SU-DHL-6 (cell line): ENCODE results near the gene TNPO2.

ENCODE experiments used
- H2AFZ ChIP-seq: fragments of 200-600 bp; sonication (generic); 2 replicates; pipeline ENCODE4 v1.6.1; 2014; ENCODE audit warnings: low read depth, mild to moderate bottlenecking, moderate library complexity, mixed read lengths, antibody characterized with exemption, low read length; ENCODE audit not compliant: severe bottlenecking
- H3F3A ChIP-seq: fragments of 200-600 bp; shearing (Covaris generic); 2 replicates; pipeline ENCODE4 v1.6.0; 2016; ENCODE audit warnings: antibody characterized with exemption, mild to moderate bottlenecking; ENCODE audit not compliant: insufficient read depth
- H3K27ac ChIP-seq: fragments of 200-600 bp; sonication (generic); 2 replicates; pipeline ENCODE4 v1.5.1; 2016; ENCODE audit warnings: low read depth, mild to moderate bottlenecking, low read length, moderate library complexity, mixed read lengths
- H3K27me3 ChIP-seq: fragments of 200-600 bp; sonication (generic), shearing (Covaris generic); 2 replicates; pipeline ENCODE4 v1.6.0; 2014; ENCODE audit warnings: mild to moderate bottlenecking, low read length
- H3K36me3 ChIP-seq: fragments of 200-600 bp; sonication (generic); 2 replicates; pipeline ENCODE4 v1.6.1; 2014; ENCODE audit warnings: mild to moderate bottlenecking, low read length, mixed read lengths
- H3K4me2 ChIP-seq: fragments of 300-600, 200-600 bp; shearing (Covaris generic), sonication (generic); 2 replicates; pipeline ENCODE4 v1.6.0; 2014; ENCODE audit warnings: low read length, low read depth, mild to moderate bottlenecking; ENCODE audit not compliant: poor library complexity, severe bottlenecking
- H3K4me3 ChIP-seq: fragments of 200-600 bp; sonication (generic); 2 replicates; pipeline ENCODE4 v1.5.1; 2014; ENCODE audit warnings: antibody characterized with exemption, low read length, mild to moderate bottlenecking, mixed read lengths; ENCODE audit not compliant: insufficient read depth, poor library complexity, severe bottlenecking
- H3K79me2 ChIP-seq: fragments of 200-600 bp; sonication (generic); 2 replicates; pipeline ENCODE4 v1.6.1; 2014; ENCODE audit warnings: mild to moderate bottlenecking, low read length, moderate library complexity; ENCODE audit not compliant: insufficient read depth
- H3K9ac ChIP-seq: fragments of 200-600 bp; sonication (generic); 2 replicates; pipeline ENCODE4 v1.7.0; 2014; ENCODE audit warnings: mild to moderate bottlenecking, low read length
- H3K9me2 ChIP-seq: fragments of 200-600 bp; sonication (generic); replicated peaks from 2 replicates; pipeline ENCODE4 v1.6.1; 2014; ENCODE audit warnings: low read length; ENCODE audit not compliant: insufficient read depth
- H3K9me3 ChIP-seq: fragments of 200-600 bp; sonication (generic); 2 replicates; pipeline ENCODE4 v1.6.1; 2014; ENCODE audit warnings: low read length, mixed read lengths; ENCODE audit not compliant: insufficient read depth
- H4K20me1 ChIP-seq: fragments of 200-600 bp; sonication (generic); 2 replicates; pipeline ENCODE4 v1.6.1; 2014; ENCODE audit warnings: low read depth, mild to moderate bottlenecking, antibody characterized with exemption, low read length, moderate library complexity, mixed read lengths
- CTCF ChIP-seq: fragments of 200-600 bp; sonication (generic); IDR thresholded peaks from one replicate; pipeline ENCODE4 v1.5.1; 2017; ENCODE audit warnings: antibody characterized with exemption, mild to moderate bottlenecking, low read length, moderate library complexity; ENCODE audit not compliant: insufficient read depth, poor library complexity, severe bottlenecking
- EZH2phosphoT487 ChIP-seq: fragments of 200-600 bp; sonication (generic), shearing (Covaris generic); conservative IDR thresholded peaks from 2 replicates; pipeline ENCODE4 v1.6.1; 2018; ENCODE audit warnings: mild to moderate bottlenecking, antibody characterized with exemption, low read length, moderate library complexity, mixed read lengths

TNPO2 gene

DNA sequence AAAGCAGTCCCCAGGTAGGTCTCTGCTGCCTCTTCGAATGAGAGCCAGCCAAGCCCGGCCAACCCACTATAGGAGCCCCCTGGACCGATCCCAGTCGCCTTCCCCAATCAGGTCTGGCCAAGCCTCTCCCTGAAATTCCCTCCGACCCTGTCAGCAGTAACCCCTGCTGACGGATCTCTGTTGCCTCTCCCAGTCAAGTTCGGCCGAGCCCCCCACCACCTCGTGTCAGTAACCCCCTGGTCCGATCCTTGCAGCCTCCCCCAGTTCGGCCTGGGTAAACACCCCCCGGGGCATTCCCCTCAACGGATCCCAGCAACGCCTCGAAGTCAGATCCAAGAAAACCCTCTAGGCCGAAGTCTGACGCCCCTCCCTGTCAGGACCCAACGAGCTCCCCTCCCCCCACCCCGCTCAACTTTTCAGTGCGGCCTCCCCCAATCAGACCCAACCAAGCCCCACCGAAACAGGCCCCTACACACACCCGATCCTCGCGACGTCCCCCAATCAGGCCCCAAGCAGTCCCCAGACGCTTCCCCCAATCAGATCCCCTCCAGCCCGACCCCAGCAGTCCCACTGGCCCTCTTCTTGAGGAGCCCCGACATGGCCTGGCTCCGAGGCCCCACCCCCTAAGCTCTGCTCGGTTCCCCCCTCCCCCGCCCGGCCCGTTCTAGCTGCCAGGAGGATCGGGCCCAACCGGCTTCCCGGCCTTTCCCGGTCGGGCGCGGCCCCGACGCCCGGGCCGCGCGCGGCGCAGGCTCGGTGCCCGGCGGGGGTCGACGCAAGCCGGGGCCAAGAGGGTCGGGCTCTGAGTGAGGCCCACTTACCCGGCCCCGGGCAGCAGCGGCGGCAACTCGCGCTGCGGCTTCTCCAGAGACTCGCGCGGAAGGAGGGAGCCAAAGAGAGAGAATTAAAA lies 1.8 kb downstream of the TNPO2 start:
- Histone ChIP-seq H3K27me3 (no peaks in the 10 kb centered on the region), H3K27ac (peak overlapping the region; percentile 74), H3K79me2 (peaks cover 65% of the 10 kb centered on the region), H3K9ac (peak overlapping the region; percentile 87), H3K36me3 (peaks cover 4% of the 10 kb centered on the region; the same call in 1 of the 2 replicates), H3K9me2 (no peaks in the 10 kb centered on the region), H3F3A (peaks cover 6% of the 10 kb centered on the region), H3K9me3 (no peaks in the 10 kb centered on the region), H3K4me3 (peak overlapping the region; percentile 79), H4K20me1 (peaks cover 7% of the 10 kb centered on the region; the same call in 1 of the 2 replicates), H2AFZ (no peak overlapping the region), H3K4me2 (peak overlapping the region; percentile 87)
- TF ChIP-seq CTCF (no peak), EZH2phosphoT487 (no peak)

- H2AFZ ChIP-seq = no peak overlapping the region
- no peaks in the 10 kb centered on the region for H3K27me3 ChIP-seq
These were observed 2.7 kb downstream of the TNPO2 start for GRCh38 chr19:12720851-12721655.

DNA sequence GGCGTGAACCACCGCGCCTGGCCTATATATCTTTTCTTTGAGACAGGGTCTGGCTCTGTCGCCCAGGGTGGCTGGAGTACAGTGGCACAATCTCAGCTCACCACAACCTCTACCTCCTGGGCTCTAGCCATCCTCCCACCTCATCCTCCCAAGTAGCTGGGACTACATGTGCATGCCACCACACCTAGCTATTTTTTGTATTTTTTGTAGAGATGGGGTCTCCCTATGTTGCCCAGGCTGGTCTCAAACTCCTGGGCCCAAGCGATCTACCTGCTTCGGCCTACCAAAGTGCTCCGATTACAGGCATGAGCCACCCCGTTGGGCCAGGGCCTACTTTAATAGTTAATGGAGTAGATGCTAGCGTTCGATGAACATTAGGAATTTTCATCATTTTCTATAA lies 3.4 kb downstream of the TNPO2 start:
- H2AFZ ChIP-seq = no peak overlapping the region

More at GRCh38 chr19:12720851-12721655, 2.7 kb downstream of the TNPO2 start:
- Histone ChIP-seq H4K20me1 (peaks cover 7% of the 10 kb centered on the region; the same call in 1 of the 2 replicates), H3K9ac (peak overlapping the region; percentile 87), H3K9me3 (no peaks in the 10 kb centered on the region), H3K4me2 (peak overlapping the region; percentile 87), H3K27ac (peak overlapping the region; percentile 74), H3K4me3 (peak overlapping the region; percentile 79), H3K36me3 (peaks cover 4% of the 10 kb centered on the region; the same call in 1 of the 2 replicates), H3K79me2 (peaks cover 65% of the 10 kb centered on the region), H3F3A (no peaks in the 10 kb centered on the region; the same call in 1 of the 2 replicates), H3K9me2 (no peaks in the 10 kb centered on the region)
- TF ChIP-seq CTCF (no peak), EZH2phosphoT487 (no peak)

More for the DNA sequence above, 3.4 kb downstream of the TNPO2 start:
- Histone ChIP-seq H3K9me2 (no peaks in the 10 kb centered on the region), H3K9ac (peak overlapping the region; percentile 87), H3K27ac (no peak overlapping the region), H3K27me3 (no peaks in the 10 kb centered on the region), H3K79me2 (peaks cover 70% of the 10 kb centered on the region), H3K4me3 (peak overlapping the region; percentile 79), H3K9me3 (no peaks in the 10 kb centered on the region), H4K20me1 (peaks cover 7% of the 10 kb centered on the region; the same call in 1 of the 2 replicates), H3K4me2 (peak overlapping the region; percentile 87), H3K36me3 (peaks cover 4% of the 10 kb centered on the region; the same call in 1 of the 2 replicates), H3F3A (no peaks in the 10 kb centered on the region; the same call in 1 of the 2 replicates)
- TF ChIP-seq EZH2phosphoT487 = no peak
- TF ChIP-seq CTCF = no peak
